ENCODE results near the gene AADACL4. TPM values are rescaled to one million over a fixed set of nuclear protein-coding genes. Genes with fewer than 3 reads are reported as not detected.

AADACL4 gene
- total and polyA plus RNA-seq, 11 donors = not detected

- no peaks in the 10 kb centered on the region for H3K9me3 ChIP-seq
- 94 to 97% (median 96%) methylated on average over 8 of the region's 8 CpGs for WGBS, 4 donors
- H3K36me3 ChIP-seq = no peaks in the 10 kb centered on the region
- peaks cover 0 to 50% (median 35%) of the 10 kb centered on the region in 12 donors for H3K4me1 ChIP-seq
- ATAC-seq (no peak), DNase-seq (no peak)
- no peaks in the 10 kb centered on the region for H3K27me3 ChIP-seq
- TF ChIP-seq CTCF (IDR thresholded peaks at IDR 0.05) = no peak
- no peak for TF ChIP-seq POLR2A (IDR thresholded peaks at IDR 0.05)
- intact Hi-C loops (cut with DNase I) = loop anchor here (1.0 to 10.0 kb wide), 9 partner anchors 38 to 309 kb away; no protein-coding TSS in a partner anchor
- H3K27ac ChIP-seq = peak overlapping the region in 1 of 12 donors; percentile 91
- no peak overlapping the region for H3K4me3 ChIP-seq
These were observed 23.0 kb upstream of the AADACL4 start for GRCh38 chr1:12620931-12621330.

- H3K4me1 ChIP-seq = peaks cover 0 to 50% (median 35%) of the 10 kb centered on the region in 12 donors
- peak in 3 of 5 donors; percentile 42 to 63 (median 56) for DNase-seq
- intact Hi-C loops (cut with DNase I) = loop anchor here (2.0 to 10.0 kb wide), 8 partner anchors 37 to 309 kb away; no protein-coding TSS in a partner anchor
- TF ChIP-seq CTCF (IDR thresholded peaks at IDR 0.05) (peak in 1 of 12 donors; percentile 13), POLR2A (IDR thresholded peaks at IDR 0.05) (no peak)
- H3K4me3 ChIP-seq = no peak overlapping the region
- WGBS, 4 donors = 50 to 67% (median 53%) methylated on average over 13 to 15 of the region's 15 CpGs
- no peak for ATAC-seq
- no peaks in the 10 kb centered on the region for H3K36me3 ChIP-seq
- peak overlapping the region in 9 of 12 donors; percentile 8 to 91 (median 41) for H3K27ac ChIP-seq
- H3K27me3 ChIP-seq = no peaks in the 10 kb centered on the region
- H3K9me3 ChIP-seq = no peaks in the 10 kb centered on the region
These were observed 22.2 kb upstream of the AADACL4 start for GRCh38 chr1:12621346-12622335.

GRCh38 chr1:12622506-12622905 is 21.4 kb upstream of the AADACL4 start:
- WGBS, 4 donors = 39 to 47% (median 43%) methylated on average over 10 to 12 of the region's 12 CpGs
- no peaks in the 10 kb centered on the region for H3K9me3 ChIP-seq
- intact Hi-C loops (cut with DNase I) = loop anchor here (5.0 to 10.0 kb wide), 4 partner anchors 215 to 310 kb away; no protein-coding TSS in a partner anchor
- no peaks in the 10 kb centered on the region for H3K27me3 ChIP-seq
- no peaks in the 10 kb centered on the region for H3K36me3 ChIP-seq
- peak overlapping the region in 9 of 12 donors; percentile 8 to 91 (median 41) for H3K27ac ChIP-seq
- DNase-seq (no peak), ATAC-seq (no peak)
- H3K4me3 ChIP-seq = no peak overlapping the region
- TF ChIP-seq CTCF (IDR thresholded peaks at IDR 0.05) = no peak
- TF ChIP-seq POLR2A (IDR thresholded peaks at IDR 0.05) = no peak
- peaks cover 0 to 50% (median 35%) of the 10 kb centered on the region in 12 donors for H3K4me1 ChIP-seq

- H3K9me3 ChIP-seq = no peaks in the 10 kb centered on the region
- H3K4me1 ChIP-seq = peaks cover 0 to 30% (median 20%) of the 10 kb centered on the region in 12 donors
- TF ChIP-seq CTCF (IDR thresholded peaks at IDR 0.05) (no peak), POLR2A (IDR thresholded peaks at IDR 0.05) (no peak)
- 92 to 94% (median 92%) methylated on average over 6 of the region's 6 CpGs for WGBS, 4 donors
- no peaks in the 10 kb centered on the region for H3K36me3 ChIP-seq
- no peak overlapping the region for H3K4me3 ChIP-seq
- intact Hi-C loops (cut with DNase I) = loop anchor here in 3 of 10 donors (10.0 kb wide), 1 partner anchor 310 kb away; no protein-coding TSS in a partner anchor
- H3K27me3 ChIP-seq = no peaks in the 10 kb centered on the region
- no peak overlapping the region for H3K27ac ChIP-seq
- DNase-seq (no peak), ATAC-seq (no peak)
These were observed 18.6 kb upstream of the AADACL4 start for GRCh38 chr1:12625276-12625675.

All from heart left ventricle (tissue), 16 donors.